ENCODE data around the gene NUDT4. TPM values are rescaled to one million over a fixed set of nuclear protein-coding genes. Genes with fewer than 3 reads are reported as not detected.
"Not testable (repeated sequence)": the region's sequence is repeated elsewhere in the genome, so short reads cannot be mapped to it uniquely, and the experiment has no call there.

The NUDT4 gene
- total RNA-seq, 5 donors from 2014 or later (not counting 1 experiment from before 2014, with no cell fraction given): 40.7 to 85.2 (median 46.0) TPM

GRCh38 chr12:93390549-93391297 is 13.0 kb downstream of the NUDT4 start:
- Histone ChIP-seq H3K4me1 (ENCODE audit: control insufficient read depth in 1 of 2, extremely low read depth in 1 of 2, insufficient read depth in 2 of 2, low read length in 2 of 2) (peaks cover 0 to 8% of the 10 kb centered on the region in 2 experiments), H3K27ac (ENCODE audit: low read length) (no peak overlapping the region), H3K4me3 (ENCODE audit: control insufficient read depth in 1 of 2, extremely low read depth in 1 of 2, low read length in 1 of 2) (no peak overlapping the region), H3K9me3 (no peaks in the 10 kb centered on the region), H3K27me3 (replicated peaks in 1 of 2; ENCODE audit: control insufficient read depth in 2 of 2, extremely low read depth in 1 of 2, insufficient read depth in 2 of 2, low read length in 1 of 2) (no peaks in the 10 kb centered on the region), H3K36me3 (ENCODE audit: control insufficient read depth in 2 of 2, extremely low read depth in 1 of 2, insufficient read depth in 1 of 2, low read length in 1 of 2) (peaks cover 3 to 7% of the 10 kb centered on the region in 2 donors)
- Mint-ChIP-seq H3K4me3 (no peak overlapping the region), H3K27me3 (no peaks in the 10 kb centered on the region), H3K4me1 (peaks cover 32 to 44% (median 40%) of the 10 kb centered on the region in 3 donors), H3K36me3 (peaks cover 4% of the 10 kb centered on the region), H3K9me3 (no peaks in the 10 kb centered on the region), H3K27ac (peak overlapping the region in 1 of 2 donors; percentile 66)
- DNase-seq (no peak), ATAC-seq (replicated peaks in 1 of 4) (no peak)
- 80% methylated on average over 1 of the region's 5 CpGs for WGBS (ENCODE audit: insufficient coverage)
- ChIA-PET POLR2A (interaction anchor here in 1 of 2 donors (0.7 kb wide), 1 partner anchor 413 kb away, joined by 3 read pairs; no protein-coding TSS in a partner anchor), CTCF (interaction anchor here (0.7 to 2.0 kb wide), 3 partner anchors 10 to 404 kb away, joined by 5 to 9 read pairs (median 6); no protein-coding TSS in a partner anchor)

- no peak overlapping the region for H3K4me3 Mint-ChIP-seq
- no CpG with 5 or more reads among the region's 2 CpGs for WGBS (ENCODE audit: insufficient coverage)
- H3K9me3 Mint-ChIP-seq: no peaks in the 10 kb centered on the region
- Histone ChIP-seq H3K4me3 (ENCODE audit: control insufficient read depth in 1 of 2, extremely low read depth in 1 of 2, low read length in 1 of 2) (no peak overlapping the region), H3K27me3 (replicated peaks in 1 of 2; ENCODE audit: control insufficient read depth in 2 of 2, extremely low read depth in 1 of 2, insufficient read depth in 2 of 2, low read length in 1 of 2) (no peaks in the 10 kb centered on the region), H3K36me3 (ENCODE audit: control insufficient read depth in 2 of 2, extremely low read depth in 1 of 2, insufficient read depth in 1 of 2, low read length in 1 of 2) (peaks cover 4 to 23% of the 10 kb centered on the region in 2 donors), H3K9me3 (no peaks in the 10 kb centered on the region), H3K4me1 (ENCODE audit: control insufficient read depth in 1 of 2, extremely low read depth in 1 of 2, insufficient read depth in 2 of 2, low read length in 2 of 2) (peaks cover 0 to 4% of the 10 kb centered on the region in 2 experiments), H3K27ac (ENCODE audit: low read length) (no peak overlapping the region)
- no peak for ATAC-seq (replicated peaks in 1 of 4)
- no peak for DNase-seq
- ChIA-PET POLR2A (no interaction called here), CTCF (no interaction called here)
- H3K4me1 Mint-ChIP-seq: peaks cover 22 to 29% (median 26%) of the 10 kb centered on the region in 3 donors
- H3K36me3 Mint-ChIP-seq: peaks cover 5% of the 10 kb centered on the region
- H3K27ac Mint-ChIP-seq: peak overlapping the region in 1 of 2 donors; percentile 72
- no peaks in the 10 kb centered on the region for H3K27me3 Mint-ChIP-seq
These were observed 15.7 kb downstream of the NUDT4 start for GRCh38 chr12:93393425-93393824.

GRCh38 chr12:93397412-93397811 is 19.7 kb downstream of the NUDT4 start:
- Mint-ChIP-seq H3K9me3 (no peaks in the 10 kb centered on the region), H3K4me3 (no peak overlapping the region), H3K27ac (no peak overlapping the region), H3K36me3 (peaks cover 11% of the 10 kb centered on the region), H3K27me3 (no peaks in the 10 kb centered on the region), H3K4me1 (peaks cover 0 to 4% (median 4%) of the 10 kb centered on the region in 3 donors)
- no peak for DNase-seq
- Histone ChIP-seq H3K4me1 (ENCODE audit: control insufficient read depth in 1 of 2, extremely low read depth in 1 of 2, insufficient read depth in 2 of 2, low read length in 2 of 2) (no peaks in the 10 kb centered on the region), H3K27me3 (replicated peaks in 1 of 2; ENCODE audit: control insufficient read depth in 2 of 2, extremely low read depth in 1 of 2, insufficient read depth in 2 of 2, low read length in 1 of 2) (no peaks in the 10 kb centered on the region), H3K9me3 (no peaks in the 10 kb centered on the region), H3K36me3 (ENCODE audit: control insufficient read depth in 2 of 2, extremely low read depth in 1 of 2, insufficient read depth in 1 of 2, low read length in 1 of 2) (peaks cover 4 to 30% of the 10 kb centered on the region in 2 donors), H3K4me3 (ENCODE audit: control insufficient read depth in 1 of 2, extremely low read depth in 1 of 2, low read length in 1 of 2) (no peak overlapping the region), H3K27ac (ENCODE audit: low read length) (no peak overlapping the region)
- ChIA-PET POLR2A (interaction anchor here in 1 of 2 donors (0.6 to 1.0 kb wide), 2 partner anchors 416 to 631 kb away, joined by 3 read pairs; no protein-coding TSS in a partner anchor), CTCF (interaction anchor here (0.6 to 3.7 kb wide), 31 partner anchors 8 to 705 kb away, joined by 3 to 26 read pairs (median 4); no protein-coding TSS in a partner anchor)
- ATAC-seq (replicated peaks in 1 of 4): no peak
- WGBS (ENCODE audit: insufficient coverage): 94% methylated on average over 9 of the region's 12 CpGs

GRCh38 chr12:93399183-93399863 is 21.6 kb downstream of the NUDT4 start:
- not testable (repeated sequence) for H3K27ac ChIP-seq (ENCODE audit: low read length); H3K27ac Mint-ChIP-seq; H3K27me3 Mint-ChIP-seq; H3K4me3 Mint-ChIP-seq; DNase-seq; H3K9me3 ChIP-seq; H3K4me3 ChIP-seq (ENCODE audit: control insufficient read depth in 1 of 2, extremely low read depth in 1 of 2, low read length in 1 of 2); H3K9me3 Mint-ChIP-seq; H3K27me3 ChIP-seq (replicated peaks in 1 of 2; ENCODE audit: control insufficient read depth in 2 of 2, extremely low read depth in 1 of 2, insufficient read depth in 2 of 2, low read length in 1 of 2); H3K4me1 Mint-ChIP-seq; H3K4me1 ChIP-seq (ENCODE audit: control insufficient read depth in 1 of 2, extremely low read depth in 1 of 2, insufficient read depth in 2 of 2, low read length in 2 of 2)
- CTCF ChIA-PET: interaction anchor here in 1 of 2 donors (0.9 kb wide), 1 partner anchor 301 kb away, joined by 4 read pairs; no protein-coding TSS in a partner anchor
- no CpG with 5 or more reads among the region's 5 CpGs for WGBS (ENCODE audit: insufficient coverage)
- H3K36me3 Mint-ChIP-seq: peaks cover 11% of the 10 kb centered on the region
- POLR2A ChIA-PET: interaction anchor here in 1 of 2 donors (0.6 kb wide), 1 partner anchor 9 kb away, joined by 3 read pairs; no protein-coding TSS in a partner anchor
- H3K36me3 ChIP-seq (ENCODE audit: control insufficient read depth in 2 of 2, extremely low read depth in 1 of 2, insufficient read depth in 1 of 2, low read length in 1 of 2): peaks cover 4 to 31% of the 10 kb centered on the region in 2 donors
- peak; percentile 98 to 100 (median 99) for ATAC-seq (replicated peaks in 1 of 4)

- POLR2A ChIA-PET: interaction anchor here (0.6 to 1.0 kb wide), 3 partner anchors 34 to 602 kb away, joined by 3 read pairs; no protein-coding TSS in a partner anchor
- peaks cover 22% of the 10 kb centered on the region for H3K36me3 Mint-ChIP-seq
- WGBS (ENCODE audit: insufficient coverage): 100% methylated on average over 1 of the region's 11 CpGs
These were observed 24.9 kb downstream of the NUDT4 start for GRCh38 chr12:93402333-93403311.

More at GRCh38 chr12:93402333-93403311, 24.9 kb downstream of the NUDT4 start:
- no peak for DNase-seq
- H3K27me3 Mint-ChIP-seq: no peaks in the 10 kb centered on the region
- no peaks in the 10 kb centered on the region for H3K27me3 ChIP-seq (replicated peaks in 1 of 2; ENCODE audit: control insufficient read depth in 2 of 2, extremely low read depth in 1 of 2, insufficient read depth in 2 of 2, low read length in 1 of 2)
- H3K27ac ChIP-seq (ENCODE audit: low read length): no peak overlapping the region
- H3K27ac Mint-ChIP-seq: no peak overlapping the region
- ATAC-seq (replicated peaks in 1 of 4): no peak
- no peaks in the 10 kb centered on the region for H3K9me3 ChIP-seq
- no peaks in the 10 kb centered on the region for H3K4me1 ChIP-seq (ENCODE audit: control insufficient read depth in 1 of 2, extremely low read depth in 1 of 2, insufficient read depth in 2 of 2, low read length in 2 of 2)
- H3K36me3 ChIP-seq (ENCODE audit: control insufficient read depth in 2 of 2, extremely low read depth in 1 of 2, insufficient read depth in 1 of 2, low read length in 1 of 2): peaks cover 8 to 28% of the 10 kb centered on the region in 2 donors
- H3K4me3 Mint-ChIP-seq: no peak overlapping the region
- no peaks in the 10 kb centered on the region for H3K9me3 Mint-ChIP-seq
- CTCF ChIA-PET: interaction anchor here (0.6 to 3.4 kb wide), 3 partner anchors 9 to 418 kb away, joined by 3 to 12 read pairs (median 3); no protein-coding TSS in a partner anchor
- peaks cover 0 to 8% (median 0%) of the 10 kb centered on the region in 3 donors for H3K4me1 Mint-ChIP-seq
- no peak overlapping the region for H3K4me3 ChIP-seq (ENCODE audit: control insufficient read depth in 1 of 2, extremely low read depth in 1 of 2, low read length in 1 of 2)
